ENCODE results near the gene SHANK2.

DNA sequence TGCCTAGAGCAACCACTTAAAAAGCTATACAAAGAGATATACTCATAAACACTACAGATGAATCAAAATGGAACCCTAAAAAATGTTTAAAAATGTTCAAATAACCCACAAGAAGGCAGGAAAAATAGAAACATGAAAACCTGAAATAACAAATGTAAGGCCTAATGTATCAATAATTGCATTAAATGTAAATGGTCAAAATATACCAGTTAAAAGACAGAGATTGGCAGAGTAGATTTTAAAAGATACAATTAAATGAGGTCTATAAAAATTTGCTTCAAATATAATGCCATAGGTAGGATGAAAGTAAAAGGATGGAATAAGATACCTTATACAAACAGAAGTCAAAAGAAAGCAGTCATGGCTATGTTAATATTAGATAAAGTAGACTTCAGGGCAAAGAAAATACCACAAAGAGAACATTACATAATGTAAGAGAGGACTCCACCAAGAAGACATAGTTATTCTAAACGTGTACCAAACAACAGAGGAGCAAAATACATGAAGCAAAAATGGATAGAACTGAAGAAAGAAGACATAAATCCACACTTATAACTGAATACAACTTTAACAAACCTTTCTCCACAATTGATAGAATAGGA, 25.2 kb downstream of the SHANK2 start:
- TF ChIP-seq POLR2AphosphoS5 (IDR thresholded peaks at IDR 0.05; ENCODE audit: insufficient read depth in 1 of 2, low read depth in 1 of 2) (no peak), POLR2A (IDR thresholded peaks at IDR 0.05) (no peak)
- TF ChIP-seq, protein P1, sequence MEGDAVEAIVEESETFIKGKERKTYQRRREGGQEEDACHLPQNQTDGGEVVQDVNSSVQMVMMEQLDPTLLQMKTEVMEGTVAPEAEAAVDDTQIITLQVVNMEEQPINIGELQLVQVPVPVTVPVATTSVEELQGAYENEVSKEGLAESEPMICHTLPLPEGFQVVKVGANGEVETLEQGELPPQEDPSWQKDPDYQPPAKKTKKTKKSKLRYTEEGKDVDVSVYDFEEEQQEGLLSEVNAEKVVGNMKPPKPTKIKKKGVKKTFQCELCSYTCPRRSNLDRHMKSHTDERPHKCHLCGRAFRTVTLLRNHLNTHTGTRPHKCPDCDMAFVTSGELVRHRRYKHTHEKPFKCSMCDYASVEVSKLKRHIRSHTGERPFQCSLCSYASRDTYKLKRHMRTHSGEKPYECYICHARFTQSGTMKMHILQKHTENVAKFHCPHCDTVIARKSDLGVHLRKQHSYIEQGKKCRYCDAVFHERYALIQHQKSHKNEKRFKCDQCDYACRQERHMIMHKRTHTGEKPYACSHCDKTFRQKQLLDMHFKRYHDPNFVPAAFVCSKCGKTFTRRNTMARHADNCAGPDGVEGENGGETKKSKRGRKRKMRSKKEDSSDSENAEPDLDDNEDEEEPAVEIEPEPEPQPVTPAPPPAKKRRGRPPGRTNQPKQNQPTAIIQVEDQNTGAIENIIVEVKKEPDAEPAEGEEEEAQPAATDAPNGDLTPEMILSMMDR (IDR thresholded peaks at IDR 0.05): no peak
